Activated gamma-delta T cell treated with Interleukin-2 at 50 U/mL for 16 hours (primary cell): ENCODE data around the gene IQCH.

Experiments used
- DNase-seq: peaks from one replicate; pipeline ENCODE4 v3.0.0-alpha.2; 2020

Gene IQCH

GRCh38 chr15:67456677-67457529, 202.3 kb downstream of the IQCH start:
- DNase-seq = peak; percentile 84

- DNase-seq = no peak
These were observed 203.9 kb downstream of the IQCH start for GRCh38 chr15:67458331-67459029.

GRCh38 chr15:67460521-67460920, 205.9 kb downstream of the IQCH start:
- DNase-seq = no peak

GRCh38 chr15:67461735-67462134, 207.1 kb downstream of the IQCH start:
- DNase-seq = no peak

GRCh38 chr15:67462875-67463274, 208.3 kb downstream of the IQCH start:
- no peak for DNase-seq

- DNase-seq = no peak
These were observed 208.9 kb downstream of the IQCH start for GRCh38 chr15:67463488-67463887.

- no peak for DNase-seq
These were observed 210.8 kb downstream of the IQCH start for GRCh38 chr15:67465196-67465952.

GRCh38 chr15:67468416-67468815, 213.8 kb downstream of the IQCH start:
- no peak for DNase-seq

GRCh38 chr15:67469680-67470079, 215.1 kb downstream of the IQCH start:
- no peak for DNase-seq

GRCh38 chr15:67472957-67473356, 218.4 kb downstream of the IQCH start:
- no peak for DNase-seq

GRCh38 chr15:67474405-67475110, 220.0 kb downstream of the IQCH start:
- no peak for DNase-seq

- DNase-seq = no peak
These were observed 225.4 kb downstream of the IQCH start for GRCh38 chr15:67479781-67480505.

GRCh38 chr15:67480741-67481140, 226.2 kb downstream of the IQCH start:
- no peak for DNase-seq

- no peak for DNase-seq
These were observed 227.1 kb downstream of the IQCH start for GRCh38 chr15:67481680-67482079.

- no peak for DNase-seq
These were observed 241.0 kb downstream of the IQCH start for GRCh38 chr15:67495585-67495984.

- no peak for DNase-seq
These were observed 246.7 kb downstream of the IQCH start for GRCh38 chr15:67501177-67501835.

- DNase-seq = no peak
These were observed 247.4 kb downstream of the IQCH start for GRCh38 chr15:67501836-67502461.

- no peak for DNase-seq
These were observed 249.5 kb downstream of the IQCH start for GRCh38 chr15:67504056-67504455.

GRCh38 chr15:67504796-67505195, 250.2 kb downstream of the IQCH start:
- DNase-seq = no peak

GRCh38 chr15:67505675-67506572, 251.3 kb downstream of the IQCH start:
- DNase-seq = no peak
